K562 (cell line): Measurements from ENCODE around the gene DOCK1. TPM values are rescaled to one million over a fixed set of nuclear protein-coding genes. Genes with fewer than 3 reads are reported as not detected.

Source experiments
- ATAC-seq: fragments of 200-7000 bp; cut with Tn5 transposase; 3 replicates; pipeline ENCODE4 v1.9.1; 2020; ENCODE audit warnings: moderate library complexity
- BruUV-seq: library from RNA; stranded (reverse); fragments of 400-500 nt; replicated peaks from 2 replicates; lab custom pipeline; 2021; lab: Mats Ljungman, UMichigan
- CTCF ChIA-PET: fragments of 300-600 bp; formaldehyde crosslinking; extraction: SDS; loops from one replicate; lab custom pipeline; 2021; ENCODE audit warnings: low intra/inter-chr PET ratio; lab: Yijun Ruan, JAX
- POLR2A ChIA-PET: fragments of 300-600, 350-650 bp; sonication (Branson Sonifier 250); formaldehyde crosslinking; extraction: SDS; loops from one replicate; lab custom pipeline; 2021; ENCODE audit warnings: antibody characterized with exemption, inconsistent platforms; lab: Yijun Ruan, JAX
- DNase-seq, 4 experiments: peaks; one replicate each; pipeline versions ENCODE4 v3.0.0 to v3.0.0-alpha.2; 2011 to 2018; ENCODE audit warnings: low spot score in 3 of 4, mixed read lengths in 3 of 4; ENCODE audit errors: extremely low read depth in 1 of 4
- FAIRE-seq: peaks from 2 replicates; lab custom pipeline; 2011; peaks lifted over from hg19 to GRCh38; lab: Jason Lieb, UNC
- H2AFZ ChIP-seq: 2 replicates; pipeline ENCODE4 v1.6.0; 2011; ENCODE audit warnings: low read depth, low read length, control low read depth, inconsistent platforms
- H3K27ac ChIP-seq: fragments of 200-600 bp; 3 replicates; pipeline ENCODE4 v1.8.0; 2011; ENCODE audit warnings: low read depth, mild to moderate bottlenecking, control low read depth, inconsistent platforms, low read length, moderate library complexity, mixed read lengths; ENCODE audit errors: extremely low read depth
- H3K27me3 ChIP-seq, 2 experiments: fragments of 300-600 bp in 1 of 2; 2 replicates in 1 of 2; 3 replicates in 1 of 2; pipeline versions ENCODE4 v1.6.0 to v1.8.0; 2011; ENCODE audit warnings: inconsistent platforms in 2 of 2, low read length in 2 of 2, mild to moderate bottlenecking in 1 of 2, mixed read lengths in 1 of 2, moderate library complexity in 1 of 2; ENCODE audit not compliant: control insufficient read depth in 2 of 2, insufficient read depth in 2 of 2
- H3K36me3 ChIP-seq: fragments of 300-600 bp; 3 replicates; pipeline ENCODE4 v1.8.0; 2011; ENCODE audit warnings: mild to moderate bottlenecking, low read length, inconsistent platforms; ENCODE audit not compliant: control insufficient read depth, insufficient read depth
- H3K4me1 ChIP-seq, 2 experiments: fragments of 200-600 bp in 1 of 2; replicated peaks in 1 of 2; 2 replicates in 1 of 2; 3 replicates in 1 of 2; pipeline versions ENCODE4 v1.5.1 to v1.8.0; 2011; ENCODE audit warnings: inconsistent platforms in 2 of 2, low read length in 2 of 2, mild to moderate bottlenecking in 1 of 2, mixed read lengths in 1 of 2, moderate library complexity in 1 of 2; ENCODE audit not compliant: control insufficient read depth in 2 of 2, insufficient read depth in 2 of 2
- H3K4me2 ChIP-seq: 2 replicates; pipeline ENCODE4 v1.6.1; 2011; ENCODE audit warnings: low read length, control low read depth, inconsistent platforms, mixed read lengths; ENCODE audit not compliant: insufficient read depth
- H3K4me3 ChIP-seq: fragments of 200-600 bp; sonication (generic), shearing (Covaris generic); 2 replicates; pipeline ENCODE4 v1.5.1; 2016; ENCODE audit warnings: control low read depth, inconsistent platforms
- H3K79me2 ChIP-seq: fragments of 200-600 bp; 3 replicates; pipeline ENCODE4 v1.8.0; 2011; ENCODE audit warnings: low read length, inconsistent platforms; ENCODE audit not compliant: control insufficient read depth, insufficient read depth
- H3K9ac ChIP-seq, 2 experiments: 2 replicates each; pipeline versions ENCODE4 v1.6.0 to v1.6.1; 2011; ENCODE audit warnings: low read depth in 2 of 2, low read length in 2 of 2, control low read depth in 1 of 2, inconsistent platforms in 1 of 2, mild to moderate bottlenecking in 1 of 2, mixed read lengths in 1 of 2; ENCODE audit not compliant: insufficient read depth in 1 of 2
- H3K9me1 ChIP-seq: one replicate; pipeline ENCODE4 v1.6.0; 2011; ENCODE audit warnings: inconsistent platforms, mild to moderate bottlenecking, low read length, moderate library complexity; ENCODE audit not compliant: control insufficient read depth, insufficient read depth
- H3K9me3 ChIP-seq: replicated peaks from 2 replicates; pipeline ENCODE4 v1.5.1; 2011; ENCODE audit warnings: low read depth, low read length, inconsistent platforms; ENCODE audit not compliant: control insufficient read depth, insufficient read depth
- H4K20me1 ChIP-seq: replicated peaks from 2 replicates; pipeline ENCODE4 v1.6.1; 2011; ENCODE audit warnings: low read length, inconsistent platforms, mixed read lengths; ENCODE audit not compliant: control insufficient read depth, insufficient read depth
- BRCA1 ChIP-seq, 2 experiments: fragments of 450-650 bp in 1 of 2; sonication (generic) in 1 of 2; formaldehyde crosslinking in 1 of 2; IDR thresholded peaks; 2 replicates each; pipeline versions ENCODE4 v1.5.0 to v1.6.1; 2017 to 2020; ENCODE audit warnings: mild to moderate bottlenecking in 1 of 2, missing genetic modification reagents in 1 of 2
- CEBPZ ChIP-seq: fragments of 150-350 bp; IDR thresholded peaks from 2 replicates; pipeline ENCODE4 v1.6.1; 2014; ENCODE audit warnings: low read depth, mild to moderate bottlenecking, low read length, borderline replicate concordance
- CREBBP ChIP-seq: IDR thresholded peaks from one replicate; pipeline ENCODE4 v1.6.1; 2012; ENCODE audit warnings: low read depth, mild to moderate bottlenecking, control low read depth, inconsistent platforms, low read length
- HIVEP1 ChIP-seq: fragments of 250-450 bp; sonication (Bioruptor Pico); IDR thresholded peaks from 2 replicates; pipeline ENCODE4 v1.4.0; 2020; ENCODE audit warnings: mild to moderate bottlenecking
- HNRNPH1 ChIP-seq: fragments of 200-400 bp; formaldehyde crosslinking; optimal IDR thresholded peaks from 2 replicates; pipeline ENCODE3; 2017; ENCODE audit warnings: low read depth, mild to moderate bottlenecking, low read length, moderate library complexity
- PHTF2 ChIP-seq: fragments of 250-450 bp; sonication (Bioruptor Pico); IDR thresholded peaks from 2 replicates; pipeline ENCODE4 v1.5.0; 2021; ENCODE audit warnings: mild to moderate bottlenecking
- PTTG1 ChIP-seq: fragments of 450-650 bp; IDR thresholded peaks from 2 replicates; pipeline ENCODE4 v1.6.1; 2016; ENCODE audit warnings: low read depth, mild to moderate bottlenecking, missing genetic modification characterization, missing compliant biosample characterization
- SREBF2 ChIP-seq: sonication (generic); formaldehyde crosslinking; IDR thresholded peaks from 2 replicates; pipeline ENCODE4 v1.4.0; 2020; ENCODE audit warnings: mild to moderate bottlenecking, missing genetic modification reagents
- ZNF134 ChIP-seq: fragments of 250-450 bp; sonication (Bioruptor Pico); conservative IDR thresholded peaks from 2 replicates; pipeline ENCODE4 v1.4.0; 2020
- ZNF318 ChIP-seq, 2 experiments: fragments of 450-650 bp; IDR thresholded peaks; 2 replicates each; pipeline ENCODE4 v1.6.1; 2016; ENCODE audit warnings: mild to moderate bottlenecking in 2 of 2, borderline replicate concordance in 1 of 2, low read depth in 1 of 2, moderate library complexity in 1 of 2
- ZNF324 ChIP-seq: fragments of 250-450 bp; sonication (Bioruptor Pico); IDR thresholded peaks from 2 replicates; pipeline ENCODE4 v1.4.0; 2020; ENCODE audit warnings: mild to moderate bottlenecking
- ZNF696 ChIP-seq: fragments of 250-450 bp; sonication (Bioruptor Pico); conservative IDR thresholded peaks from 2 replicates; pipeline ENCODE4 v1.4.0; 2020; ENCODE audit warnings: mild to moderate bottlenecking, moderate library complexity
- WGBS: fragments of 100-300 bp; shearing (Covaris generic); methylation state at CpG from one replicate; pipeline ENCODE4 v1.1.6; 2016; ENCODE audit warnings: low coverage, mixed read lengths; ENCODE audit not compliant: insufficient coverage; ENCODE audit errors: missing lambda C conversion rate; 5-methylcytosine and 5-hydroxymethylcytosine counted together
- in situ Hi-C: fragments of 300-500 bp; cut with MboI; formaldehyde crosslinking; loops from 4 replicates; pipeline ENCODE4 v1.15.0; 2018; ENCODE audit warnings: inconsistent platforms, mixed read lengths
- intact Hi-C: fragments of 100-400 bp; cut with micrococcal nuclease; formaldehyde crosslinking; loops from 2 replicates; pipeline ENCODE4 v1.14.2; 2022
- polyA plus RNA-seq, 8 experiments: library from polyadenylated mRNA; depleted of rRNA in 4 of 8; stranded (reverse) in 5 of 8; unstranded in 3 of 8; fragments of >200 nt; fragmentation: Nextera tagmentation in 2 of 8; fragmentation: Illumina TruSeq in 1 of 8; extraction: Ambion mirVana in 2 of 8; extraction: Trizol in 1 of 8; gene quantifications; 2 replicates each; pipeline versions ENCODE4 v1.2.1 to v1.2.3, GENCODE V29; 2011 to 2014; ENCODE audit warnings: inconsistent platforms in 1 of 8, missing spikeins in 1 of 8
- total RNA-seq, 7 experiments: library from RNA; depleted of rRNA in 6 of 7; stranded (reverse); fragments of >200 nt in 6 of 7; fragmentation: Illumina TruSeq in 2 of 7; extraction: Trizol in 2 of 7; gene quantifications; 2 replicates each; pipeline versions ENCODE4 v1.2.1 to v1.2.3, GENCODE V29; 2011 to 2021; ENCODE audit warnings: low replicate concordance in 1 of 7

DOCK1 gene
- total and polyA plus RNA-seq, 9 of the 15 experiments (the other 6 are each of a cell fraction or from before 2014, with no cell fraction given): 0.31 TPM; not detected in 8

- ChIA-PET POLR2A (no interaction called here), CTCF (no interaction called here)
- no peak overlapping the region for H3K27ac ChIP-seq
- intact Hi-C loops (no loop called here), in situ Hi-C loops (no loop called here)
- no peaks in the 10 kb centered on the region for H3K4me1 ChIP-seq
- FAIRE-seq: no peak
- WGBS: 0% methylated on average over 3 of the region's 3 CpGs
- no peak overlapping the region for H3K4me2 ChIP-seq
- H2AFZ ChIP-seq: no peak overlapping the region
- no peaks in the 10 kb centered on the region for H3K27me3 ChIP-seq
- no peaks in the 10 kb centered on the region for H3K9me1 ChIP-seq
- H3K9ac ChIP-seq: no peak overlapping the region
- H4K20me1 ChIP-seq: no peaks in the 10 kb centered on the region
- no peaks in the 10 kb centered on the region for H3K79me2 ChIP-seq
- no peaks in the 10 kb centered on the region for H3K9me3 ChIP-seq
- no peak for DNase-seq
- no peaks in the 10 kb centered on the region for H3K36me3 ChIP-seq
- ATAC-seq: no peak
- no peak overlapping the region for H3K4me3 ChIP-seq
- BruUV-seq: no TSS peak
- no peak for TF ChIP-seq PHTF2 (CRISPR knock-in tag)
- TF ChIP-seq HIVEP1 (CRISPR knock-in tag): no peak
- TF ChIP-seq PTTG1 (tag): no peak
- TF ChIP-seq ZNF324 (CRISPR knock-in tag): no peak
- TF ChIP-seq ZNF318 (IDR thresholded peaks at IDR 0.05; ENCODE audit: borderline replicate concordance in 1 of 2, low read depth in 1 of 2): no peak
- TF ChIP-seq CEBPZ: no peak
- no peak for TF ChIP-seq BRCA1 (IDR thresholded peaks at IDR 0.05)
- no peak for TF ChIP-seq BRCA1 (CRISPR knock-in tag; IDR thresholded peaks at IDR 0.05)
- no peak for TF ChIP-seq HNRNPH1
- no peak for TF ChIP-seq SREBF2 (CRISPR knock-in tag)
- TF ChIP-seq ZNF134 (CRISPR knock-in tag): no peak
- TF ChIP-seq CREBBP: no peak
- TF ChIP-seq ZNF696: no peak
These were observed 263.0 kb downstream of the DOCK1 start for GRCh38 chr10:127168261-127168660.
